GM18907 (cell line): ENCODE results near the gene MOB3B.

Experiments
- ATAC-seq: cut with Tn5 transposase; IDR thresholded peaks from one replicate; pipeline ENCODE4 v1.9.1; 2021; ENCODE audit warnings: mild to moderate bottlenecking, moderate library complexity; ENCODE audit not compliant: unreplicated experiment

Gene MOB3B

DNA sequence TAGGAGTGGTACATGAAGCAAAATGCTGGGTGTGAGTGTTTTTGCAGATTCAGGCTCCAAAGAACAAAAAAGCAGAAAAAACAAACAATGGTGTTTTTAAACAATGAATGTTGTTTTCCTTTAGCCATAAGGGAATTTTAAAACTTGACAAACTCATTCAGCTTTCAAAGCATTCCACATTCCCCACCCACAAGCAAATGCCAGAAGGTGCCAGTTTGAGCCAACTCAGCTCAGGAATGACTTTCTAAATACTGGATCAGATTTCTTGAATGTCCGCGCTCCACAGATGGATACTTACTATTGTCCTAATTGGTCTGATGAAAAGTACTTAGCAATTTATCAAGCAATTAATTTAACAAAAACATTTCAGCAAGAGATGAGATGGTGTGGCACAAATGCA is 12.9 kb upstream of the MOB3B start:
- ATAC-seq: no peak

DNA sequence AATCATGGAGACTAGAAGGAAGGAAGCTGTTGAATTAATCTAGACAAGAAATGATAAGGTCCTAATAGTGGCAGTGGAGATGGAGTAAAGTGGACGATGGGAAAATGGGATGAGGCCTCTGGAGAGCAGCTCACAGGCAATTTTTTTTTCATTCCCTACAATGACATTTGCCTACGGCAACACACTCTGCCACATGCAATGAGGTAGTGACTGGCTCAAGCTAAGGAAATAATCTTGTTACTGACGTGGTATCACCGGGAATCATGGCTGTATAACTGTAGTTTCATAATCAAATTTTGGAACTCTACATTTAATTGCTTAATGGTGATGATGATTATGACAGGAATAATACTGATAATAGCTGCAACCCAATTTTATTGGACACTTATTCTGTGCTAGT is 12.1 kb upstream of the MOB3B start:
- no peak for ATAC-seq

DNA sequence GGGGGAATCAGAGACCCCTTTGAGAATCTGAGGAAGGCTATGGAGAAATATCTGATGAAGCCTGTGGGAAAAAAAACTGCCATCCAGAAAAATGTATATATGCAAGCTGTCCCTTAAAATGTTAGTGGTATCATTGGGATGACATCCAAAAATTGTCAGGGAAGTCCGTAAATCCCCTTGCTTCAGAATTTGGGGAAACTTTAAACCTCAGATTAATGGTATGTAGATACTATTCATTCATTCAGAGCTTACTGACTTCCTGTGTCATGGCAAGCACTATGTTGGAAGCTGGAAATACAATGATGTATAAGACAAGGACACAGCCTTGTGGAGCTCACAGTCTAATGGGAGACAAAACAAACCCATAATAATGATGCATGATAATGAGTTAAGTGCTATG is 10.9 kb upstream of the MOB3B start:
- no peak for ATAC-seq

DNA sequence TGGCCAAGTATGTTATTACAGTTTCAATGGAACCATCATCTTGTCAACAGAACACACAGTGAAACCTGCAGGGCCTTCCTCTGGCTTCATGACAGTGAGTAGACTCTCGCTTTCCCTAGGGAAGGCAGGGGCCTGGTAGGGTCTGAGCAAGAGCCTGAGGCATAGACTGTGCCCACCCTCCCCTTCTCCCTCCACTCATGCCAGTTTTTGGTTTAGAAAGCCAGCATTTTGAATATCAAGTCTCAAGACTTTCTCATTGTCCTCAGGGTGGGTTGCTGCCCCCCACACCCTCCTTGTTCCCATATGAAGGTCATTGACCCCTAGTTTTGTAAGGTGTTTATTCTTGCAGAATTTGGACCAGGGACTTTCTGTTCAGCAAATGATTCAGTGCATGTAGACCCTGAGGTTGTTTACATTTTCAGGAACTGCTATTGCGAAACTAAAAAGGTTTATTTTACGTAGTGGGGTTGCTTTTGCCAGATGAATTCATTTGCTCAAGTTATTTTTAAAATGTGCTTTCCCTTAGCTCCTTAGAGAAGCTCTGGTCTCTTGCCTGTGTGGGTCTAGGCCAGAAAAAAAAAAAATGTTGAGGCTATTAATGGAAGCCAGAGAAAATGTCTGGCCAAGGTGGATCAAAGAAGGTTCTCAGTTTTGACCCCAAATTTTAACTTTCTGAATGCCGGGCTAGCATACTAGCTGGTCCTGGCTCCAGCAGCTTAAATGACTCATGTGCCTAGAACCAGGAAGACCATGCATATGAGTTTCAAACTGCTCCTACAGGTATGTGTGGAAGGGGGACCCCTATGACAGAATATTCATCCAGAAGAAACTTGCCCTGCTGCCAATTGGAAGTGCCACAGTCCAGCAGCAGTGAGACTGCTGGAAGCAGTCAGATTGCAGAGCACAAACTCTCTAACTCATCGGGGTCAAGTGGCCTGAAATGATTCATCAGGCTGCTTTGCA is 10.1 kb upstream of the MOB3B start:
- ATAC-seq: peak; percentile 51

DNA sequence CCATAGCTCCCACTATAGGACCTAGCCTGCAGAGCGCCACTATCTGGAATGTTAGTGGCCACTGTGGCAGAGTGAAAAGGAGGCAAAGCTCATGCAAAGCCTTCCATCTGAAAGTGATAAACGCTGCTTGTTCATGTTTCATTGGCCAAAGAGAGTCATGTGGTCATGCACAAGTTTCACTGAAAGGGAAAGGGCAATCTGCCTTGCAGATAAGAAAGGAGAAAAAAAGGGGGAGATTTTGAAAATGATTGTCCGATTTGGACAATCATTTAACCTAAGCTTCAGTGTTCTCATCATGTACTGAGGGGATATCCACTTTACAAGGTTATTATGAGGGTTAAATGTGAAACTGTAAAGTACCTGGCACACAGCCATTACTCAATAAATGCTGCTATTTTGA is 9.0 kb upstream of the MOB3B start:
- peak; percentile 67 for ATAC-seq

DNA sequence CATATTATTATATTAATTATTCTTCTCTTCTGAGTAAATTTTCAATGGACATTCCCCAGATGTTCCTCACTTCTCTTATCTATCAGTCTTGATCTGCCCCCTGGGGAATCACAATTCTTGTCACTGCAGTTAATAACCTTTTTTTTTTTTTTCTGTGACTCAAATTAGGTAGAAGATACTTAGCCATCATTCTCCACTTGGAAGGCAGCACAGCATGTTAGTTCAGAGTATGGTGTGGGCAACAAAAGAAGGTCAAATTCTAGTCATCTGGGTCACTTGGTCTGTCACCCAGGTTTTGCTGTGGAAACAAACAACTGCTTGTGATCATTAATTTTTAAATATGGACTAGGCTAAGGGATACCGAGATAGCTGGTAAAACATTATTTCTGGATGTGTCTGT is 8.1 kb upstream of the MOB3B start:
- ATAC-seq: no peak

DNA sequence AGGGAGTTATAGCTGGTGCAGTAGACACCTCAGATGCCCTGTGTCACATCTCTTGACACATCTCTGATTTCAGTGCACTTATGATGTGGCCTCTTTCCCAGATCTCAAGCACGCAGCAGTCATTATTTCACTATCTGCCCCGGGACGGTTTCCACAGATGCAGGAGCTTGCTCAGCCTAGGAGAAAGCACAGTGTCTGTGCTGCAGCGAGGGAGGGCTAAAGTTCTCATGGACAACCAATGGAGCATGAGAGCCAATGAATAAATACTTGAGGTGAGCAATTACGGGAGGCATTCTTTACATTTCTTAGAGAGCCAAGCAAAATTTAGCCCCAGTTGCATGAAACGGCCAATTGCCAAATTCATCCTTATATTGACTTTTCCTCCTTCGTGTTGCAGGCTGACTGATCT is 7.4 kb upstream of the MOB3B start:
- no peak for ATAC-seq

DNA sequence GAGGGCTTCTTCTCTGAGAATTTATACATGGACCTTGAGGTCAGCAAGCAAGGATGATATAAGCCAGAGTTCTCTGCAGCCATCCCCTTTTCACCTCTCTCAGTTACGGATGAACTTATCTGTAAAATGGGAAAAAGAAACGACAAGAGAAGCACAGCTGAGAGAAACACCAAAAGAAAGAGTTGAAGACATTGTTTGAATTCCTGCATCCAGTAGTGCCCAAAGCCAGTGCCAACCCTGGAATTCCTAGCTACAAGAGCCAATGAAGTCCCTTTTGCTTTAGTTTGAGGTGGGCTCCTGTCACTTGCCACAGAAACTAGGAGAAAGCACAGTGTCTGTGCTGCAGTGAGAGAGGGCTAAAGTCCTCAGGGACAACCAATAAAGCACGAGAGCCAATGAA is 6.6 kb upstream of the MOB3B start:
- ATAC-seq: no peak

DNA sequence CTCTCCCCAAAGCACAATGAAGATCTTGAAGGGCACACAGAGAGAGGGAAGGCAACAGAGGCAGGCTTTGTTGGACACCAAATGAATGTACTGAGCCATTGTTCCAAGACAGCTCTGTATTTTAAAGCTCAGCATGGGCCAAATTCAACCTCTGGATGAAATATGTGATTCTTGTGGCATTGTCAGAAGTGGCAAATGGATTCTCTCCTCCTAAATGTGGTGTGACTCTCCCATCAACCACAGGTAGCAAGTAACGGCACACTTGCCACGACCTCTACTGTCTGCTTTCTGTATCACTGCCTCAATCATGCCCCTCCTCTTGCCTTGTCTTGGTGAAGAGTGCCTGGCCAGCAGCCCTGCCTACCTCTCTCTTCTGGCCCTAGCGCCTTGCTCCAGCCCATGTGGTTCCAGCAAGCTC is 6.1 kb upstream of the MOB3B start:
- ATAC-seq: peak; percentile 49

DNA sequence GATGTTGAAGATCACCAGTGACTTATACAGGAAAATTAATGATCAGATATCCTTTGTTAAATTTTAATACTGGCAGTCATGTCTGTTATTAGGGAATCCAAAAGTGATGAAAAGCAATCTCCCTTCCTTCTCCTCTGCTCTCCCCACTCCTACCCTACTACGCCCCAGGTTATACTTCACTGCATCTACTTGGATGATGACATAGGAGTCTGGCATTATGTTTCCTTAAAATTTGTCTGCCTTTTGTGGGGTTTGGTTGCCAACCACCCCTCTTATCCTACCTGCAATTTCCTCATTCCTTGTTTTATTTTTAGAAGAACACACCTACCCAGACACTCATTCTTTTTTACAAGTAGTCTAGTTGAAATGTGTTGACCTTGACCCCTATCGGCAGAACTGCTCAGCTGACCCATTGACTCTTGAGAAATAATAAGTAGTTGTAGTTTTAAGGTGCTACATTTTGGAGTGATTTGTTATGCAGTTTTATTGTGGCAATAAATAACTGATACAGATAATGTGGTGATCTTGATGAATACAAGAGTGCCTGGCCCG is 5.1 kb upstream of the MOB3B start:
- no peak for ATAC-seq

DNA sequence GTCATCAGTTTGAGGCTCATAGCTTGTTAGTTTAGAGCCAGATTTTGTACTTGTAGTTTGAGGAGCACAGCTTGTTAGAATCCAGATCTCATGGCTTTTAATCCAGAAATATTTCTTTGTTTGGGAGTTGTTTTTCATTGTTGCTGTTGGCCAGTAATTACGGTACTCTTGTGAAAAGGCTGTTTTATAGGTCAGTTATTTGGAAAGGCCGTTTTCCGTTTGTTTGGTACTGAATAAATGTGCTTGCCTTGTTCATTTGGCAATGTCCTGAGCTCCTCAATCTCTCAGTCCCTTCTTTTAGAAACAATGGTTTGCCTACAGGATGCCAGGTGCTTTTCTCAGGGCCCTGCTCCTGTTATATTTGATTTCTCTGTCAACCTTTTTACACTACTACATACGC is 4.5 kb upstream of the MOB3B start:
- no peak for ATAC-seq

DNA sequence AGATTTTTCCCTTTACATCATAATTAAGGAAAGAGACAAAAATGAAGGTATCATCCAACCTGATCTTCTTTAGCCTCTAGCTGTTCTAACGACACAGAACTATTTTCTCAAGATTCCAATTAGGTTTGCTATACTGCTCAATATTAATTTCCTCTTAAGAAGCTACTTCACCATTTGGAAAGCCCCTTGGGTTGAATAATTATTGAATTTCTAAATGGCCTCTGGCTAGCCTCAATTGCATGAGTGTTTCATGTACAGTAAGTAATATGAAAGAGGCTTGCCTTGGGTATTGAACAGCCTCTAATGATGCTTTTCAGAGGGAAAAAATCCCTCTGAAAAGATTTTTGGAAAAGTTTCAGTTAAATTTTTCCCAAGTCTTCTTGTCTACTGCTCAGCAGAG is 3.7 kb upstream of the MOB3B start:
- ATAC-seq: no peak

DNA sequence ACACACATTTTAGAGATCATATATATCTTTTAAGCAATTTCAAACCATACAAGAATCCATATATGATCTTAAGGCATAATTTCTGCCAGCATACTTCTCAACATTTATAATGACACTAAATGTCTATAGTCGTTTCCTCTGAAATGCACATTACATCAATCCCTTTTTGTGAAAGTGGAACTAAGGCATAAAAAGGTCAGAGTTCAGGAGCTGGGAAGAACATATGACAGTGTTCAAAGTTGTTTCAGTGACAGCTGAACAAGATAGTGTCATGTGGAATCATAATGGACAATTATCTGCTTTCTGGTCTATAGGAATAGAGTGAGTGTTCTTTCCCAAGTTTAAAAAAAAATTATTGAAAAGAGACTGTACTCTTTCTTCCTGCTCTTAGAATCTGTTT is 2.4 kb upstream of the MOB3B start:
- ATAC-seq: no peak

DNA sequence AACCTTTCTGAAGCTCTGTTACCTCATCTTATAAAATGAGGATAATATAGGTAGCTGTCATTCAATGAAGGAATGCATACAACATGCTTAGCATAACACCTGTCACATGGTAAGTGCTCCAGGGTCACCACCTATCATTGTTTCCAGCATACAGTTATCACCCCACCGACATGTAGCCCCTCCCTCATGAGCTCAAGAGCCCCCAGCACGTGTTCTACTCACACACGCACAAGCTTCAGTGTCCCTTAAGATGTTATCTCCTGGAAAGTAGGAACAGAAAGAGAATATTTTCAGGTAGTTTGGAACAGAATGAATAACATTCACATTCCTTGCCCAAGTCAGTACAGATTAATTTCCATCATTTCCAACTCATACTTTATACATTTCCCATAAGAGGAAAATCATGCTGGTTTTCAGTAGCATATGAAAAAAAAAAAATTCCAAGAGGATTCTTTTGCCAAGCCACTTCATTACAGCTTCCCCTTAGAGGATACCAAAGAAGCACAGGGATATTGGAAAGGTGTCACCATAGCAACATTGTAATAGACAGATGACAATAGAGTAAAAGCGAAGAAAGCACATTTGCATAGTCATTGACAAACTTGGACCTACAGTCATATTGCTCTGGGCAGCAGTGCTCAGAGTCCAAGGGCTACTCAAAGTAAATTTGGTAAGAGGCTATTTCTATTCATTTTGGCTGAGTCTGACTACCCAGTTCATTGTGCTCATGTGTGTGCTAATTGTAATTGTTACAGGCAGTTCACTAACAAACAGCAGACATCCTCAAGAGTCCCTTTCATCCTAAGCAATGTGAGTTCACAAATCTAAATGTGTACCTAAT is 1.5 kb upstream of the MOB3B start:
- ATAC-seq: no peak

DNA sequence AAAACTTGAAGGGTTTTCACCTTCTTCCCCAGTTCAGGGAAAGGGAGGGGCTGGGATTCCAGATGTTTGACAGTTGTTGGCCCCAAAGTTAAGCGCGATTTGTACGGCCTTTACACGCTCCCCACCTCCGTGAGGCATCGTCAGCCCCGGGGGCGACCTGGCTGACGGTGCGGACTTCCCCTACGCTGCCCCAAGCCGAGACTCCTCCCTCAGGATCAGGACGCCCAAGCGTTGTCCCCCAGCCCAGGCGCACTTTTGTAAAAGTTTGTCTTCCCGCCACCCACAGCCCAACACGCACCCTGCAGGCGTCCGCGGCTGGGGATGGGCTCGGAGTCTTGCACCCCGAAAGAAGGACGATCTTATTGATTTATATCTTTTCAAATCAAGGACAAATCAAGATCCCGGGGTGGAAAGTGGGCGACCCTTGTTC is 713 bp downstream of the MOB3B start:
- peak; percentile 71 for ATAC-seq

DNA sequence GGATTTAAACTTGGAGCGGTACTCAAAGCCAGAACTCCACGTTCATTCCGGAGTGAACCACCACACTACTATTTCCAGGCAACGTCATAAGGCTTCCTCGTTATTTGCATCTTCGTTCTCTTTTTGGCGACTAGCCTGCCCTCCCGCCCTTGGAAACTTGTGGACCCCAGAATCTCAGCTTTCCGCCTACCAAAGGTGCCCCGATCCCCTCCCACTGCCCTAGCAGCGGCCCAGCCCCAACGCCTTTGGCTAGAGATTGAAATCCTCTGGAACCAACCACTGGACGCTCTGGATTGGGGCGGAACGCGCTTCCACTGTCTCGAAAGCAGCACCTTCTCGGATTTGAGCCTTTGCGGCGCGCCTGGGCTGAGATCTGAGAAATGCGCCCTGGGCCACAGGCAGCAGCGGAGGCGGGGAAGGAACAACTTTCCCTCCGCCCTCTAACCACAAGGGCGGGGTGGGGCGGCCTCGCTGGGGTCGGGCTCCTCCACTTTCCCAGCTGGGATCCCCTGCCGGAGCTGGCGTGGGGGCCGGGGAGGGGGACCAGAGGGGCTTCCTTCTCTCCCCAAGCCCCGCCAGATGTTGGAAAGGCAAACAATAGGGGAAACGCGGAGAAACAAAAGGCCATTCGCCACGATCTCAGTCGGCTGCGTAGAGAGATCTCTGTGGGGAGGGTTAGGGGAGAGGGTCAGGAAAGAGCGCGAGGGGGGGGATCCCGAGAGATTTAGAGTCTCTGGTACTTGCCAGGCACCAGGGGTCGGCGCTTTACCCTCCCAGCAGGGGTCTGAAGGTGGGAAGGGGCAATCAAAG is 1.3 kb downstream of the MOB3B start:
- peak; percentile 60 for ATAC-seq

DNA sequence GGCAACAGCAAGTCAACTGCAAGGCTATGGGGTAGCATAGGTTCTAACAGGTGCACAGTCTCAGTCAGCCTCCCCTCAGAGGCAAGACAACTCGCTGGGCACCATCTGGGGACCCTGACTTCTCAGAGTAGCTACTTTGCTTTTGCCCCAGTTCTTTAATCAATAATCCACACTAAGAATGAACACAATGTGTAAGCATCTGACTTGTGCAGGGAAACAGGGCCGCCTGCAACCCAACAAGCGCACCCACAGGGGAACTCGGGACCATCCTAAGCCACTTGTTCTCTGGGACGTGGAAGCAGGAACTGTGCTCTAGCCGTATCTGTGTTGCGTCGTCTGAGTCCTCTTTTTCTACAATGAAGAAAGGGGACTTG is 1.9 kb downstream of the MOB3B start:
- ATAC-seq: no peak

DNA sequence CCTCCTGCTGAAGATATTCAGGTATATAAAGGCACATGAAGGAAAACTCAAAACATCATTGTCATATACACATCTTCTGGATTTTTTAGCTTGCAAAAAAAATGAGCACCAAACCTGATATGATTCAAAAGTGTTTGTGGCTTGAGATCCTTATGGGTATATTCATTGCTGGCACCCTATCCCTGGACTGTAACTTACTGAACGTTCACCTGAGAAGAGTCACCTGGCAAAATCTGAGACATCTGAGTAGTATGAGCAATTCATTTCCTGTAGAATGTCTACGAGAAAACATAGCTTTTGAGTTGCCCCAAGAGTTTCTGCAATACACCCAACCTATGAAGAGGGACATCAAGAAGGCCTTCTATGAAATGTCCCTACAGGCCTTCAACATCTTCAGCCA is 5.4 kb downstream of the MOB3B start, which contains the start of gene IFNK:
IFNK (plus strand) TSS at position 55 of the 400 bp plus-strand sequence; CDS start at position 102, 47 bp downstream.
- ATAC-seq: no peak

DNA sequence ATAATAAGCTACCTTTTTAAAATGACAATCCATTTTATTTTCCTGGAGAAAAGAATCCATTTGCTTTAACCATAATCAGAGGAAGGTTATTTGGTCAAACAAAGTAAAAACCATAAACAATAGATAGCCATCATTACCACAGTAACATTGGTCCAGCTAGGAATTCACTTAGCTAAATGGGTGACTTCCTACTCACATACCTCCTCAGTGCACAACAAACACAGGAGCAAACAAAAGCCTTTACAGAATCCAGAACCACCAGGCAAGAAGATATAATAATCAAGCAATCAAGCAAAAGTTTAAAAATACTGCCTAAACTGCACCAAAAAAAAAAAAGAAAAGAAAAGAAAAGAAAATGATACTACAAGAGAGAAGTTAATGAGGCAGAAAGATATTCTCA is 6.5 kb downstream of the MOB3B start:
- ATAC-seq: no peak

DNA sequence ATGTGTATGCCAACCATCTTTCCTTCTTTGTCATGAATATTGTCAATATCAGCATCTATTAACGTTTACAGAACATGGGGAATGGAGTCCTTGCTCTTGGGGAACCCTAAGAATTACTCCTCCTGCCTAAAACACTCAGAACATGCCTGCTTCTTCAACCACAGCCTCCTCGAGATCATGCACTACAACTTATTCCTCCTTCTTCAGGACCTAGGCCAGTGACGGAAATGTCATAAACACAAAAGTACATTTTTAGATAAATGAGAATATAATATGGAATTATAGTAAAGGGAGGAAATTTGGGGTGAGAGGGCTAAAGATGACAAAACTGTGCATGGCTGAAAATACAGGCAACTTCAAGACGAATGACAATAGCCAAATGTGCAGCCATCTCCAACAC is 8.6 kb downstream of the MOB3B start:
- no peak for ATAC-seq
